ENCODE results near the gene CCRL2. TPM values are rescaled to one million over a fixed set of nuclear protein-coding genes. Genes with fewer than 3 reads are reported as not detected.

The CCRL2 gene
- total and polyA plus RNA-seq, 3 experiments from 2014 or later = 2.3 to 3.0 (median 2.7) TPM

DNA sequence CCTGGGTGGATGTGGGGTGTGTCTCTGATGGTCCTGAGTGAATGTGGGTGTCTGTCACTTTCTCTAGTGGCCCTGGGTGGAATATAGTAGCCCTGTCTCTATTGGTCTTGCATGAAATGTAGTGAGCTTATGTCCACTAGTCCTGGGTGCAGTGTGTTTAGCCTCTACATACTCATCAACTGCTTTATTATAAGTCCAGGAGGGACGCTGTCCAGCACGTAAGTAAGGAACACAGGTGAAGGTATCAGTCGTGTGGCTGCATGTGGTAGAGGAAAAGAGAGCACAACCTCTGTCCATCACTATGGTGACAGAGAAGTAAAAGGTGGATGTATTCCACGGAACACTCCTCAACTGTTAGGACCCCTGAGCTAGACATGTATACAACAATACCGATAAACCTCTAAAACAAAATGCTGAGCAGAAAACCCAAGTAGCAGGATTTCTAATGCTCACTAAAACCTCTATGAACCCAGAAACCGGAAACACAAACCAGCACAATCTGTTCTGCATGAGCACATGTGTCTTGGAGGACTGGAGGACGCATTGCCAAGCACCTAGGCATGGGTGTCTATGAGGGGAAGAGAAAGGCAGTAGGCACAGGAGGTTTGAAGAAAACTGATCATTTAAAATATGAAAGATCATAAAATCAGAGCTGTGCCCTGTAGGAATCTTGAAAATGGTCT lies 46.6 kb downstream of the CCRL2 start:
- no peak for DNase-seq
- no peak overlapping the region for H3K4me3 Mint-ChIP-seq
- Histone ChIP-seq H3K27ac (ENCODE audit: low read depth, low read length) (no peak overlapping the region), H3K27me3 (ENCODE audit: insufficient read depth, low read length, poor library complexity, severe bottlenecking) (peaks cover 3% of the 10 kb centered on the region), H3K9me3 (ENCODE audit: low read length) (no peaks in the 10 kb centered on the region), H3K4me3 (ENCODE audit: low read length) (no peak overlapping the region), H3K4me1 (ENCODE audit: insufficient read depth, low read length) (no peaks in the 10 kb centered on the region), H3K36me3 (ENCODE audit: insufficient read depth, low read length) (no peaks in the 10 kb centered on the region)
- peaks cover 0 to 1% (median 0%) of the 10 kb centered on the region in 5 donors for H3K9me3 Mint-ChIP-seq
- ChIA-PET POLR2A (no interaction called here), CTCF (no interaction called here)
- H3K27ac Mint-ChIP-seq = no peak overlapping the region
- H3K36me3 Mint-ChIP-seq = no peaks in the 10 kb centered on the region
- H3K4me1 Mint-ChIP-seq = peaks cover 0 to 6% (median 5%) of the 10 kb centered on the region in 3 donors
- peaks cover 6 to 8% of the 10 kb centered on the region in 2 donors for H3K27me3 Mint-ChIP-seq

DNA sequence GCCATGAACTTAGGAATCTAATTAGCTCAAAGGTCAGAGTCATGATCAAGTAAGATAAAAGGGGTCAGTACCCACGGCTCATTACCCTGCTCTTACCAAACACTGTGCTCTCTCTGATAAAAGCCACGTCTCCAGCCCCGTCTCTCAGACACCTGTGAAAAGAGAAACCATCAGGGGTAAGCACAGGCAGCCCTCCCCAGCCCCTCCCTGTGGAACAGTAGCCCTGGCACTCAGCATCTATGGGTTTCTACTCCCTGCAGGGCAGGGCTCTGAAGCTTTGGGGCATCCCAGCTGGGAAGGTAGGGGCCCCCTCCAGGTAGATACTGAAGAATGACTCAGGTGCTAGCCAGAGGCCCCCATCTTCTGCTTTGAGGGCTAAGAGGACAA lies 47.1 kb downstream of the CCRL2 start:
- Histone ChIP-seq H3K36me3 (ENCODE audit: insufficient read depth, low read length) (no peaks in the 10 kb centered on the region), H3K9me3 (ENCODE audit: low read length) (no peaks in the 10 kb centered on the region), H3K4me1 (ENCODE audit: insufficient read depth, low read length) (no peaks in the 10 kb centered on the region), H3K27me3 (ENCODE audit: insufficient read depth, low read length, poor library complexity, severe bottlenecking) (peaks cover 3% of the 10 kb centered on the region), H3K4me3 (ENCODE audit: low read length) (no peak overlapping the region), H3K27ac (ENCODE audit: low read depth, low read length) (no peak overlapping the region)
- no peak for DNase-seq
- no peaks in the 10 kb centered on the region for H3K36me3 Mint-ChIP-seq
- peaks cover 0 to 1% (median 0%) of the 10 kb centered on the region in 5 donors for H3K9me3 Mint-ChIP-seq
- peaks cover 0 to 6% (median 5%) of the 10 kb centered on the region in 3 donors for H3K4me1 Mint-ChIP-seq
- H3K27ac Mint-ChIP-seq = no peak overlapping the region
- H3K27me3 Mint-ChIP-seq = peaks cover 3 to 8% of the 10 kb centered on the region in 2 donors
- ChIA-PET CTCF (no interaction called here), POLR2A (no interaction called here)
- no peak overlapping the region for H3K4me3 Mint-ChIP-seq

DNA sequence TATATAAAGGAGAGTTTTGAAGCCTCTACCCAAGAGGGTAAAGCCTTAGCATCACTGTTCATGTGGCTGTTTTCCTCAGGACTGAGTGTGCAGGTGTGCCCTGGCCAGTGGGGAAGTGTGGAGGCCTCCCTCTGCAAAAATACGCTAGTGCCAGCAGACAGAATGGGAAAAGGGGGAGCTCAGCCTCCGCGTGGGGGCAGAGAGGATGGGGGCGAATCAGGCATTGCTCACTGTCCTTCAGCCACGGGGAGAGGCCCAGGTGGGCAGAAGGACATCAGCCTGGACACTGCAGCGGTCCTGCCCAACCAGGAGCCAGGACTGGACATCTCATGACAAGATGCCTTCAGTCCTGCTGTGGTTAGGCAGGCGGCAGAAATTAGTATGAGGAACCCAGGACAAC lies 47.5 kb downstream of the CCRL2 start:
- no peak for DNase-seq
- Mint-ChIP-seq H3K4me3 (no peak overlapping the region), H3K36me3 (no peaks in the 10 kb centered on the region), H3K9me3 (peaks cover 0 to 1% (median 0%) of the 10 kb centered on the region in 5 donors), H3K4me1 (peaks cover 0 to 6% (median 5%) of the 10 kb centered on the region in 3 donors), H3K27ac (no peak overlapping the region), H3K27me3 (peaks cover 4 to 8% of the 10 kb centered on the region in 2 donors)
- Histone ChIP-seq H3K4me3 (ENCODE audit: low read length) (no peak overlapping the region), H3K27ac (ENCODE audit: low read depth, low read length) (no peak overlapping the region), H3K27me3 (ENCODE audit: insufficient read depth, low read length, poor library complexity, severe bottlenecking) (peaks cover 3% of the 10 kb centered on the region), H3K36me3 (ENCODE audit: insufficient read depth, low read length) (no peaks in the 10 kb centered on the region), H3K9me3 (ENCODE audit: low read length) (no peaks in the 10 kb centered on the region), H3K4me1 (ENCODE audit: insufficient read depth, low read length) (no peaks in the 10 kb centered on the region)
- ChIA-PET CTCF (no interaction called here), POLR2A (no interaction called here)

- peaks cover 4 to 13% of the 10 kb centered on the region in 2 donors for H3K27me3 Mint-ChIP-seq
- no peaks in the 10 kb centered on the region for H3K9me3 ChIP-seq (ENCODE audit: low read length)
Observed at GRCh38 chr3:46455231-46456115, 48.4 kb downstream of the CCRL2 start.

DNA sequence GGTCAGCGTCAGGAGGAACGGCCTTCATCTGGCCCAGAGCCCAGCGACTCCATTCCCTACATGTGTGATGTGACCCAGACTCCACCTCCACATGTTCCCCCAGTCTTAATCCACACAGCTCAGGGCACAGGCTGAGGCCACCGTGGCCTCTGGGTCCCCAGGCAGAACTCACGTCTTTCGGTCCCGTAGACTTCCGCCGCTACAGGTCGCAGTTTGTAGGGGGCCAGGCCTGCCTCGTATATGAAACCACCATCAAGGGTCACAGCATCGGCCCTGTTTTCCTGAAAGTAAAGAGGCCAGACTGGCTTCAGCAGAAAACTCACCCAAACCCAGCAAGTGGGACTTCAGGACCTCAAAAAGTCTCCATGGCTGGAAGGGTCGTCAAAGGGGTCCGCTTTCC lies 49.1 kb downstream of the CCRL2 start:
- ChIA-PET CTCF (no interaction called here), POLR2A (no interaction called here)
- Histone ChIP-seq H3K4me1 (ENCODE audit: insufficient read depth, low read length) (no peaks in the 10 kb centered on the region), H3K36me3 (ENCODE audit: insufficient read depth, low read length) (no peaks in the 10 kb centered on the region), H3K27ac (ENCODE audit: low read depth, low read length) (no peak overlapping the region), H3K27me3 (ENCODE audit: insufficient read depth, low read length, poor library complexity, severe bottlenecking) (peaks cover 4% of the 10 kb centered on the region), H3K9me3 (ENCODE audit: low read length) (no peaks in the 10 kb centered on the region), H3K4me3 (ENCODE audit: low read length) (no peak overlapping the region)
- Mint-ChIP-seq H3K4me1 (peaks cover 0 to 6% (median 5%) of the 10 kb centered on the region in 3 donors), H3K27ac (no peak overlapping the region), H3K4me3 (no peak overlapping the region), H3K9me3 (peaks cover 0 to 5% (median 1%) of the 10 kb centered on the region in 5 donors), H3K36me3 (peaks cover 0 to 4% (median 0%) of the 10 kb centered on the region in 3 donors), H3K27me3 (peaks cover 4 to 19% of the 10 kb centered on the region in 2 donors)
- DNase-seq = no peak

More at GRCh38 chr3:46455231-46456115, 48.4 kb downstream of the CCRL2 start:
- Mint-ChIP-seq H3K4me3 (no peak overlapping the region), H3K4me1 (peaks cover 0 to 6% (median 5%) of the 10 kb centered on the region in 3 donors), H3K27ac (no peak overlapping the region), H3K36me3 (no peaks in the 10 kb centered on the region), H3K9me3 (peaks cover 0 to 2% (median under 1%) of the 10 kb centered on the region in 5 donors)
- H3K27me3 ChIP-seq (ENCODE audit: insufficient read depth, low read length, poor library complexity, severe bottlenecking) = peaks cover 3% of the 10 kb centered on the region
- no peaks in the 10 kb centered on the region for H3K4me1 ChIP-seq (ENCODE audit: insufficient read depth, low read length)
- H3K36me3 ChIP-seq (ENCODE audit: insufficient read depth, low read length) = no peaks in the 10 kb centered on the region
- no peak overlapping the region for H3K4me3 ChIP-seq (ENCODE audit: low read length)
- no peak for DNase-seq
- H3K27ac ChIP-seq (ENCODE audit: low read depth, low read length) = no peak overlapping the region
- ChIA-PET POLR2A (no interaction called here), CTCF (no interaction called here)

Other genes with a start within 250 kb of the CCRL2 start
- gene CCR1, start 198.9 kb upstream of the CCRL2 start, total RNA-seq = 1 to 10 TPM; 1.5 to 1.8 TPM
- 10.8 TPM for gene CCR1, start 198.9 kb upstream of the CCRL2 start, polyA plus RNA-seq
- not detected for gene CCR3, start 164.8 kb upstream of the CCRL2 start, total RNA-seq
- gene CCR3, start 164.8 kb upstream of the CCRL2 start, polyA plus RNA-seq = 0.22 TPM
- under 1 TPM; 0.51 to 0.74 TPM for gene CCR2, start 53.1 kb upstream of the CCRL2 start, total RNA-seq
- 59.7 TPM for gene CCR2, start 53.1 kb upstream of the CCRL2 start, polyA plus RNA-seq
- gene CCR5, start 36.3 kb upstream of the CCRL2 start, total RNA-seq = 1 to 10 TPM; 2.6 to 3.4 TPM
- 29.2 TPM for gene CCR5, start 36.3 kb upstream of the CCRL2 start, polyA plus RNA-seq
- gene LTF, start 57.6 kb downstream of the CCRL2 start, total RNA-seq = not detected
- not detected for gene LTF, start 57.6 kb downstream of the CCRL2 start, polyA plus RNA-seq
- not detected for gene RTP3, start 90.7 kb downstream of the CCRL2 start, total RNA-seq
- not detected for gene RTP3, start 90.7 kb downstream of the CCRL2 start, polyA plus RNA-seq
- gene LRRC2, start 159.0 kb downstream of the CCRL2 start, total RNA-seq = under 1 TPM; 0.04 TPM
- gene LRRC2, start 159.0 kb downstream of the CCRL2 start, polyA plus RNA-seq = not detected
- not detected for gene FAM240A, start 205.3 kb downstream of the CCRL2 start, total RNA-seq
- not detected for gene FAM240A, start 205.3 kb downstream of the CCRL2 start, polyA plus RNA-seq